Measurements from ENCODE around the gene AEBP2. TPM values are rescaled to one million over a fixed set of nuclear protein-coding genes. Genes with fewer than 3 reads are reported as not detected.

The AEBP2 gene
- total and polyA plus RNA-seq, 7 donors, result 7.8 to 52.8 (median 28.4) TPM

GRCh38 chr12:19539836-19540235, 100.5 kb downstream of the AEBP2 start:
- intact Hi-C loops (cut with DNase I), result no loop called here
- 85 to 90% methylated on average over 1 of the region's 1 CpG for WGBS, 2 donors
- no peak for DNase-seq
- no peak overlapping the region for H3K27ac ChIP-seq
- peaks cover 0 to 5% (median 2%) of the 10 kb centered on the region in 4 donors for H3K9me3 ChIP-seq
- TF ChIP-seq POLR2AphosphoS5 (IDR thresholded peaks at IDR 0.05) (no peak), POLR2A (IDR thresholded peaks at IDR 0.05) (no peak), CTCF (IDR thresholded peaks at IDR 0.05) (no peak), EP300 (IDR thresholded peaks at IDR 0.05) (no peak)
- H3K4me3 ChIP-seq, result no peak overlapping the region
- H3K36me3 ChIP-seq, result no peaks in the 10 kb centered on the region
- no peaks in the 10 kb centered on the region for H3K27me3 ChIP-seq
- no peaks in the 10 kb centered on the region for H3K4me1 ChIP-seq

DNA sequence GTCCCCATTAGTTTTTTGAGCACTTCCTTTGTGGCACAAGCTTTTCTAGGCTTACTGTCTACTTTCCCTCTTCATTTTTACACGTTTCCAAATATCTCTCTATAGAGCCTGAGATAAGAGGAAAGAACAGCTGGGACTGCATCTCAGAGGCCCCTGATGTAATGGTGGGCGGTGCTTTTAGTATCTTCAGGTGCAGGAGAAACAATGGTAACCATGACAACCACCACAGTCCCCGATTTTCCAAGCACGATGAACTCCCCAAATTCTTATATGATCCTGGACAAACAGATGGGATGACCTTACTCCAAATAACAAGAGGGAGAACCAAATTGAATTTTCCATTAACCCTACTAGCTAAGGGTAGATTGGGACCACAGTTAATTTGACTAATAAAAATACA, 103.3 kb downstream of the AEBP2 start:
- intact Hi-C loops (cut with DNase I), result no loop called here

DNA sequence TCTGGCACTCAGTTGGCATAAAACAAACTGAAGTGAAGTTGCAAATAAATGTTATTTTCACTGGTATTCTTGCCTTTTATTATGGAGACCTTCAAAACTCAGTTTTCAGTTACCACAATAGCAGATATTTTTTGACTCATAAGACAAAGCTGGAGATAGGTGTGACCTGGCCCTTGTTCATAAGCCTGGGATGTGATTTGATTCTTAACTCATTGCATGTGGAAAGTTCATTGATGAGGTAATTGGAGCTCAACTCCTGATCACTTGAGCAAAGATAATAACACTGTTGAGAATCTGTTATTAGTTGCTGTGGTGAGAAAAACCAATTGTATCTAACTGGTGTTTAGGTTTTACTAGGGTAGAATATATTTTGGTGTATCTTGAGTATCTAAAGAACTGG, 105.1 kb downstream of the AEBP2 start:
- intact Hi-C loops (cut with DNase I), result no loop called here
- Histone ChIP-seq H3K4me1 (peaks cover 0 to 26% (median 20%) of the 10 kb centered on the region in 4 donors), H3K4me3 (no peak overlapping the region), H3K27ac (no peak overlapping the region), H3K9me3 (no peaks in the 10 kb centered on the region), H3K27me3 (no peaks in the 10 kb centered on the region), H3K36me3 (no peaks in the 10 kb centered on the region)
- TF ChIP-seq CTCF (IDR thresholded peaks at IDR 0.05) (no peak), POLR2AphosphoS5 (IDR thresholded peaks at IDR 0.05) (no peak), POLR2A (IDR thresholded peaks at IDR 0.05) (no peak), EP300 (IDR thresholded peaks at IDR 0.05) (no peak)
- DNase-seq, result no peak

More for the DNA sequence above, 103.3 kb downstream of the AEBP2 start:
- H3K36me3 ChIP-seq, result no peaks in the 10 kb centered on the region
- WGBS, 2 donors, result 78 to 80% methylated on average over 4 of the region's 4 CpGs
- no peak overlapping the region for H3K4me3 ChIP-seq
- no peak overlapping the region for H3K27ac ChIP-seq
- no peak for DNase-seq
- H3K27me3 ChIP-seq, result no peaks in the 10 kb centered on the region
- no peaks in the 10 kb centered on the region for H3K9me3 ChIP-seq
- H3K4me1 ChIP-seq, result peaks cover 0 to 21% (median 19%) of the 10 kb centered on the region in 4 donors
- TF ChIP-seq POLR2A (IDR thresholded peaks at IDR 0.05) (no peak), CTCF (IDR thresholded peaks at IDR 0.05) (no peak), POLR2AphosphoS5 (IDR thresholded peaks at IDR 0.05) (no peak), EP300 (IDR thresholded peaks at IDR 0.05) (no peak)

- intact Hi-C loops (cut with DNase I), result no loop called here
- Histone ChIP-seq H3K4me3 (no peak overlapping the region), H3K9me3 (no peaks in the 10 kb centered on the region), H3K27ac (no peak overlapping the region), H3K27me3 (no peaks in the 10 kb centered on the region), H3K36me3 (no peaks in the 10 kb centered on the region), H3K4me1 (peaks cover 0 to 26% (median 20%) of the 10 kb centered on the region in 4 donors)
- DNase-seq, result no peak
- TF ChIP-seq CTCF (IDR thresholded peaks at IDR 0.05) (no peak), POLR2AphosphoS5 (IDR thresholded peaks at IDR 0.05) (no peak), EP300 (IDR thresholded peaks at IDR 0.05) (no peak), POLR2A (IDR thresholded peaks at IDR 0.05) (no peak)
- 89% methylated on average over 4 of the region's 4 CpGs for WGBS, 2 donors
These were observed 106.0 kb downstream of the AEBP2 start for GRCh38 chr12:19545301-19545700.

- H3K4me1 ChIP-seq, result peaks cover 0 to 26% (median 20%) of the 10 kb centered on the region in 4 donors
- H3K27me3 ChIP-seq, result no peaks in the 10 kb centered on the region
- no peaks in the 10 kb centered on the region for H3K9me3 ChIP-seq
- intact Hi-C loops (cut with DNase I), result no loop called here
- TF ChIP-seq EP300 (IDR thresholded peaks at IDR 0.05) (no peak), CTCF (IDR thresholded peaks at IDR 0.05) (no peak), POLR2AphosphoS5 (IDR thresholded peaks at IDR 0.05) (peak in 2 of 4 donors; percentile 6 to 46), POLR2A (IDR thresholded peaks at IDR 0.05) (no peak)
- peak overlapping the region in 1 of 4 donors; percentile 12 for H3K4me3 ChIP-seq
- peak; percentile 82 for DNase-seq
- H3K27ac ChIP-seq, result peak overlapping the region; percentile 7 to 70 (median 51)
- 92 to 94% methylated on average over 4 of the region's 4 CpGs for WGBS, 2 donors
- H3K36me3 ChIP-seq, result no peaks in the 10 kb centered on the region
These were observed 106.7 kb downstream of the AEBP2 start for GRCh38 chr12:19546027-19546426.
